Neural progenitor cell (in vitro differentiated cells): ENCODE data around the gene MICU2. TPM values are rescaled to one million over a fixed set of nuclear protein-coding genes. Genes with fewer than 3 reads are reported as not detected.

Experiments used
- DNase-seq: peaks from one replicate; pipeline ENCODE4 v3.0.0-alpha.2; 2016; ENCODE audit warnings: low spot score
- H2AFZ ChIP-seq: fragments of 200-600 bp; sonication (generic); replicated peaks from 2 replicates; pipeline ENCODE4 v1.6.1; 2016; ENCODE audit warnings: antibody characterized with exemption
- H3F3A ChIP-seq: fragments of 200-600 bp; sonication (generic); 2 replicates; pipeline ENCODE4 v1.6.1; 2016; ENCODE audit warnings: antibody characterized with exemption, low read depth
- H3K27ac ChIP-seq: fragments of 200-600 bp; sonication (generic); 2 replicates; pipeline ENCODE4 v1.5.1; 2016; ENCODE audit warnings: mild to moderate bottlenecking
- H3K27me3 ChIP-seq: fragments of 200-600 bp; sonication (generic); 2 replicates; pipeline ENCODE4 v1.6.1; 2016; ENCODE audit warnings: mild to moderate bottlenecking, moderate library complexity
- H3K36me3 ChIP-seq: fragments of 200-600 bp; sonication (generic); 2 replicates; pipeline ENCODE4 v1.5.1; 2016
- H3K4me1 ChIP-seq: fragments of 200-600 bp; sonication (generic); 2 replicates; pipeline ENCODE4 v1.6.1; 2016; ENCODE audit warnings: mixed run types
- H3K4me2 ChIP-seq: fragments of 200-600 bp; sonication (generic); 2 replicates; pipeline ENCODE4 v1.6.1; 2016
- H3K4me3 ChIP-seq: fragments of 200-600 bp; sonication (generic); 2 replicates; pipeline ENCODE4 v1.5.1; 2016
- H3K79me2 ChIP-seq: fragments of 200-600 bp; sonication (generic); 2 replicates; pipeline ENCODE4 v1.6.1; 2016; ENCODE audit warnings: low read depth
- H3K9ac ChIP-seq: fragments of 200-600 bp; sonication (generic); 2 replicates; pipeline ENCODE4 v1.6.1; 2016
- H3K9me3 ChIP-seq: fragments of 200-600 bp; sonication (generic); 2 replicates; pipeline ENCODE4 v1.5.1; 2016; ENCODE audit warnings: low read depth
- H4K20me1 ChIP-seq: fragments of 200-600 bp; sonication (generic); 2 replicates; pipeline ENCODE4 v1.6.1; 2016; ENCODE audit warnings: low read depth
- H3K27ac Mint-ChIP-seq: 3 replicates; pipeline ENCODE4 v1.8.0; 2021; ENCODE audit warnings: mixed read lengths
- H3K27me3 Mint-ChIP-seq: 2 replicates; pipeline ENCODE4 v1.8.0; 2022; ENCODE audit warnings: low read depth, mild to moderate bottlenecking, inconsistent platforms, moderate library complexity, mixed read lengths; ENCODE audit not compliant: insufficient read depth
- H3K36me3 Mint-ChIP-seq: 3 replicates; pipeline ENCODE4 v1.8.0; 2021; ENCODE audit warnings: mixed read lengths
- H3K4me1 Mint-ChIP-seq: 3 replicates; pipeline ENCODE4 v1.8.0; 2021; ENCODE audit warnings: mixed read lengths
- H3K4me3 Mint-ChIP-seq: 3 replicates; pipeline ENCODE4 v1.8.0; 2021; ENCODE audit warnings: mild to moderate bottlenecking, moderate library complexity, mixed read lengths
- H3K9me3 Mint-ChIP-seq: 3 replicates; pipeline ENCODE4 v1.8.0; 2020; ENCODE audit warnings: mixed read lengths
- CTCF ChIP-seq: fragments of 200-600 bp; sonication (generic); IDR thresholded peaks from 2 replicates; pipeline ENCODE4 v1.5.1; 2017; ENCODE audit warnings: antibody characterized with exemption, mild to moderate bottlenecking
- EZH2 ChIP-seq: fragments of 200-600 bp; sonication (generic); IDR thresholded peaks from 2 replicates; pipeline ENCODE4 v1.6.1; 2017; ENCODE audit warnings: antibody characterized with exemption, mild to moderate bottlenecking, moderate library complexity
- EZH2phosphoT487 ChIP-seq: fragments of 200-600 bp; sonication (generic); IDR thresholded peaks from 2 replicates; pipeline ENCODE4 v1.6.1; 2017; ENCODE audit warnings: antibody characterized with exemption
- small RNA-seq: library from RNA; depleted of rRNA; stranded (forward); fragments of <200 nt; gene quantifications from one replicate; pipeline ENCODE3, GENCODE V24; 2015
- total RNA-seq: library from RNA; depleted of rRNA; stranded (reverse); fragments of >200 nt; gene quantifications from 2 replicates; pipeline ENCODE4 v1.2.3, GENCODE V29; 2015; ENCODE audit warnings: low replicate concordance

MICU2 gene
- total RNA-seq, 1 donor from 2014 or later: 112 TPM

DNA sequence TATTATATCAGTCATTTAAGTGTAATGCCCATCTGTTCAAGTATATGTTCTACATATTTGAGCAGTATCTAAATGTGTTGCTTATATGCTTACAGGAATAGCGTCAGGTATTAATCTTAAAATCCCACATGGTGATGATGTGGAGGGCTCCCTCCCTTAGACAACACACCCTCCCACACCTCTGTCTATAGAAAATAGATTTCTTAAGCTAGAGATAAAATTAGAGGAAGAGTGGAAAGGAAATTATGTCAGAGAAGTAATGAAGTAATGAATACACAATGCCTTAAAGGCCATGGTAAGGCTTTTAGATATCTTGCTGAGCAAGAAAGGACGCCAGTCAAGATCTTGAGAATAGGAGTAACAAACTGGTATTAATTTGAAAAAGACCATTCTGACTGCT, 157.3 kb downstream of the MICU2 start:
- H3K27me3 Mint-ChIP-seq: peaks cover 5% of the 10 kb centered on the region

GRCh38 chr13:21445759-21446158, 158.2 kb downstream of the MICU2 start:
- Histone ChIP-seq H3K36me3 (peaks cover 5% of the 10 kb centered on the region), H3K9me3 (peaks cover 4% of the 10 kb centered on the region), H3K4me1 (no peaks in the 10 kb centered on the region), H3K79me2 (peaks cover 78% of the 10 kb centered on the region), H3K4me2 (no peak overlapping the region), H3K9ac (no peak overlapping the region), H3F3A (no peaks in the 10 kb centered on the region), H4K20me1 (no peaks in the 10 kb centered on the region), H3K27me3 (no peaks in the 10 kb centered on the region), H3K27ac (no peak overlapping the region), H3K4me3 (no peak overlapping the region), H2AFZ (no peak overlapping the region)
- TF ChIP-seq EZH2 (no peak), EZH2phosphoT487 (no peak)
- Mint-ChIP-seq H3K27ac (no peak overlapping the region), H3K4me3 (no peak overlapping the region), H3K36me3 (peaks cover 43% of the 10 kb centered on the region), H3K9me3 (peaks cover 61% of the 10 kb centered on the region), H3K4me1 (peaks cover 5% of the 10 kb centered on the region), H3K27me3 (peaks cover 5% of the 10 kb centered on the region)
- DNase-seq: no peak

More for the DNA sequence above, 157.3 kb downstream of the MICU2 start:
- no peaks in the 10 kb centered on the region for H3K27me3 ChIP-seq
- Mint-ChIP-seq H3K4me1 (peaks cover 5% of the 10 kb centered on the region), H3K9me3 (peaks cover 59% of the 10 kb centered on the region), H3K27ac (no peak overlapping the region), H3K4me3 (no peak overlapping the region), H3K36me3 (peaks cover 41% of the 10 kb centered on the region)
- no peak overlapping the region for H3K27ac ChIP-seq
- TF ChIP-seq EZH2 (no peak), EZH2phosphoT487 (no peak), CTCF (no peak)
- H3K9ac ChIP-seq: no peak overlapping the region
- no peaks in the 10 kb centered on the region for H4K20me1 ChIP-seq
- H3F3A ChIP-seq: no peaks in the 10 kb centered on the region
- H3K4me2 ChIP-seq: no peak overlapping the region
- H3K79me2 ChIP-seq: peaks cover 80% of the 10 kb centered on the region
- H3K9me3 ChIP-seq: peaks cover 4% of the 10 kb centered on the region
- H3K4me3 ChIP-seq: no peak overlapping the region
- no peaks in the 10 kb centered on the region for H3K36me3 ChIP-seq
- no peak overlapping the region for H2AFZ ChIP-seq
- no peak for DNase-seq
- H3K4me1 ChIP-seq: no peaks in the 10 kb centered on the region

DNA sequence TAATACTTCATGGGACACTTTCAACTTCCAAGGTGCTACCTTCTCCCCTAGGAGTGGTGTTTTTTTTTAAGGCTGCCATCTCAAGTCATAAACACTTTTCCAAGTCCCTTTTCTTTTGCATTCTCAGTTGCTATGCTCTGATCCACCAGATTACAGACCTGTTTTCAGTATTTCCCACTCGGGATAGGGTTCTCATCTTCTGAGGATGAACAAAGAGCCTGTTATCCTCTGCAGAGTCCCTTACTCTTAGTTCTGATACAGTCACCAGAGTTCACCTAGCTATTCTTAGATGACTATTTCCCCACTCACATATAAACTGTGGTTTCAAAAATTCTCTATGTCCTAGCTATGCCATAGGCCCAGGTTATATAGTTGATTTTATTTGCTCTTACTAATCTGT, 160.8 kb downstream of the MICU2 start:
- Histone ChIP-seq H3K4me2 (no peak overlapping the region), H3K4me3 (no peak overlapping the region), H3K27ac (no peak overlapping the region), H3K9me3 (peaks cover 4% of the 10 kb centered on the region), H3K36me3 (peaks cover 8% of the 10 kb centered on the region), H3K9ac (no peak overlapping the region), H4K20me1 (no peaks in the 10 kb centered on the region), H3K27me3 (no peaks in the 10 kb centered on the region), H3K4me1 (no peaks in the 10 kb centered on the region), H3K79me2 (peaks cover 87% of the 10 kb centered on the region), H3F3A (no peaks in the 10 kb centered on the region), H2AFZ (no peak overlapping the region)
- no peak for DNase-seq
- peaks cover 5% of the 10 kb centered on the region for H3K4me1 Mint-ChIP-seq
- peaks cover 65% of the 10 kb centered on the region for H3K9me3 Mint-ChIP-seq
- no peak overlapping the region for H3K4me3 Mint-ChIP-seq
- H3K27ac Mint-ChIP-seq: no peak overlapping the region
- TF ChIP-seq EZH2 (no peak), CTCF (no peak), EZH2phosphoT487 (no peak)
- H3K27me3 Mint-ChIP-seq: peaks cover 5% of the 10 kb centered on the region
- peaks cover 48% of the 10 kb centered on the region for H3K36me3 Mint-ChIP-seq

Small RNA genes lying within 50 kb of the gene (small RNA-seq; reads per million reads assigned to genes)
- not detected for gene RNU6-59P

Other genes starting within 250 kb of the MICU2 start
- gene ZDHHC20, start 144.9 kb downstream of the MICU2 start, total RNA-seq: 105 and 175 TPM in 2 replicates
- gene FGF9, start 66.9 kb upstream of the MICU2 start, total RNA-seq: 2.1 and 2.4 TPM in 2 replicates